GM12865 (cell line): ENCODE data around the gene TENM4.

Experiments used
- DNase-seq: peaks from one replicate; pipeline ENCODE4 v3.0.0; 2010; ENCODE audit warnings: low read depth
- H3K4me3 ChIP-seq: 2 replicates; pipeline ENCODE4 v1.5.1; 2011; ENCODE audit warnings: mild to moderate bottlenecking, low read depth, low read length, control low read depth
- TF ChIP-seq, protein P1 (sequence below): IDR thresholded peaks from 2 replicates; pipeline ENCODE4 v1.5.1; 2011; ENCODE audit warnings: low read length, control low read depth, low read depth, inconsistent platforms; ENCODE audit not compliant: insufficient read depth; ENCODE audit errors: missing control alignments

Gene TENM4

DNA sequence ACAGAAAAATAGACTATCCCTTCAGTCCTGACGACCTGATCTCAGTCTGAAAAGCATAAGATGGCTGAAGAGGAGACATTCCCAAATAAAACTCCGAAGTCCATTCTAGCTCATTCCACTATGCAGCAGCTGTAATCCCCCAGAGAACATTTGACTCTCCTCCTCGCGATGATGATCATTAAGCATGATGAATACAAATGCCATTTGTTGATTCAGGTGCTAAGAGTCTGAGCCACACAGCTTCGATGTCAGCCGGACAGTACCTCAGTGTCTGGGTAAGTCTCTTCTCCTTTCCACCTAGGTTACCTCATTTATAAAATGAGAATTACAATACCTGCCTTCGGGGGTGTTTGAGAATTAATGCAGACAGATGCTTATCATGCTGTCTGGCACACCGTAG is 94.8 kb downstream of the TENM4 start:
- TF ChIP-seq, protein P1, sequence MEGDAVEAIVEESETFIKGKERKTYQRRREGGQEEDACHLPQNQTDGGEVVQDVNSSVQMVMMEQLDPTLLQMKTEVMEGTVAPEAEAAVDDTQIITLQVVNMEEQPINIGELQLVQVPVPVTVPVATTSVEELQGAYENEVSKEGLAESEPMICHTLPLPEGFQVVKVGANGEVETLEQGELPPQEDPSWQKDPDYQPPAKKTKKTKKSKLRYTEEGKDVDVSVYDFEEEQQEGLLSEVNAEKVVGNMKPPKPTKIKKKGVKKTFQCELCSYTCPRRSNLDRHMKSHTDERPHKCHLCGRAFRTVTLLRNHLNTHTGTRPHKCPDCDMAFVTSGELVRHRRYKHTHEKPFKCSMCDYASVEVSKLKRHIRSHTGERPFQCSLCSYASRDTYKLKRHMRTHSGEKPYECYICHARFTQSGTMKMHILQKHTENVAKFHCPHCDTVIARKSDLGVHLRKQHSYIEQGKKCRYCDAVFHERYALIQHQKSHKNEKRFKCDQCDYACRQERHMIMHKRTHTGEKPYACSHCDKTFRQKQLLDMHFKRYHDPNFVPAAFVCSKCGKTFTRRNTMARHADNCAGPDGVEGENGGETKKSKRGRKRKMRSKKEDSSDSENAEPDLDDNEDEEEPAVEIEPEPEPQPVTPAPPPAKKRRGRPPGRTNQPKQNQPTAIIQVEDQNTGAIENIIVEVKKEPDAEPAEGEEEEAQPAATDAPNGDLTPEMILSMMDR = no peak
- no peak overlapping the region for H3K4me3 ChIP-seq
- no peak for DNase-seq

DNA sequence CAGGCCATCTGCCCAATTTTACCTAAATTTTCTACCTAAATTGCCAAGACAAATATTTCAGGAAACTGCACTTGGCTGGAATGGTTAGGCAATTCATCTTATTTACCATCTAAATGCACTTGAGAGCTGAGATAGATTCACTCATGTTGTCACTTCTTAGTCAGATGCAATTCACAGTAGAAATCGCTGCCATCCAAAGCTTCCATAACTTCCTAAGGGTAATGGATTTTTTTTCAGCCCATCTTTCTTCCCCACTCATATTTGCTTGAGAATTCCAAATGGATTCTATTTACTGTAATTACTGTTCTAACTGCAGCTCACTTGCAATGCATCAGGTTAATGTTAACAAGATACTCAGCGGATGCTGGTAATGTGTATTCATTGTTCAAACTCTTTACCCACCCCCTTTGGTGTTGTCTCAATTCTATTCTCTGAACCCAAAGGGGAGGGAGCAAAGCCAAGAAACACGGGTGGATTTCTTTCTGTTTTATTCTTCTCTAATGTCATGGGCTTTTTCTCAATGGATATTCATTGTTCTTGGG is 96.0 kb downstream of the TENM4 start:
- no peak overlapping the region for H3K4me3 ChIP-seq
- TF ChIP-seq, protein P1 = no peak
- DNase-seq = no peak

DNA sequence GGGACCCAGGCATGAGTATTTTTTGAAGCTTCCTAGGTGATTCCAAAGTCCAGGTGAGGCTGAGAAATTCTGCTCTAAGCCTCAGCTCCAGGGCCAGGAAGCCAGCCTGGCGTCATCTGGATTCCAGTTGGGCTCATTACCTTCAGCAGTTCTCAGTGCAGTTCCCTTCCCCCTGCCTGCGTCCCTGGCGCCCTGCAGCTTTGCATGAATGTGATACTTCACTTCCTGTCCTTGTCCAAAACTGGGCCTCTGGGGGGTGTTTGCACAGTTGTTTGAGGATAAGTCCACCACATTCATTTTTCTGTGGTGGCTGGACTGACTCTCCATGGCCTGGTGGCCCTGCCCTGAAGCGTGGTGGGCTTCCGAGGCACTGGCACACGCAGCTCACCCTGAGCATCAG is 98.1 kb downstream of the TENM4 start:
- no peak for DNase-seq
- TF ChIP-seq, protein P1 = no peak
- no peak overlapping the region for H3K4me3 ChIP-seq

DNA sequence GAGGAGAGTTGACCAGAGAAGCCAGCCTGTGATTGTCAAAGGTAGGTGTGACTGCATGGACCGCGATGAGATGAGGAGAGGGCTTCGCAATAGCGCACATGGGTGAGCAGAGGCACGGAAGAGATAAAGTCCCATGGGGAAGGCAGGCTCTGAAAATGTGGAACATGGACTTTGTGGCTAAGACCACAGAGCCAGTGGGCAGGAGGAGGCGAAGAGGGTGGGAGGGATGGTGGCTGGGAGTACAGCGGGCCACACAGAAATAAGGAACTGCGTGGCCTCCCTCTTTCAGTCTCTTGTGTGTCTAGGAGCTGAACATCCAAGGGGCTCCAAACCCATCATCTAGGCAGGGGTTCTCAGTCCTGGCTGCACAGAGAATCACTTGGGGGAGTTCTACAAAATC is 98.6 kb downstream of the TENM4 start:
- TF ChIP-seq, protein P1 = no peak
- no peak for DNase-seq
- H3K4me3 ChIP-seq = no peak overlapping the region

DNA sequence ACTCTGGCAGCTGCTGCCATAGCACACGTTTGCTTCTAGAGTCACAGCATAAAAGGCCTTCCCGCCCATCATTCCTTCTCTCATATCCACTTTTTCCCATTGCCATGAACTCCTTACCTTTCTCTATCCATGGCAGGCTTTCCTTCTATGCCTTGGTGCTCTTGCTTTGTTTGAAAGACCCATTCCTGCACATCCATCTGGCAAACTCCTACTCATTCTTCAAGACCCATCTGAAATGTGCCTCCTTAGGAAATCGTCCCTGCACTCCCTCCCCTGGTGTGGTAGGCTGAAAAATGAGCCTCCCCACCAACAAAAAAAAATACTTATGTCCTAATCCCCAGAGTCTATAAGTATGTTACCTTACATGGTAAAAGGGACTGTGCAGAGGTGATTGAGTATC is 100.3 kb downstream of the TENM4 start:
- no peak for DNase-seq
- TF ChIP-seq, protein P1 = no peak
- H3K4me3 ChIP-seq = no peak overlapping the region

DNA sequence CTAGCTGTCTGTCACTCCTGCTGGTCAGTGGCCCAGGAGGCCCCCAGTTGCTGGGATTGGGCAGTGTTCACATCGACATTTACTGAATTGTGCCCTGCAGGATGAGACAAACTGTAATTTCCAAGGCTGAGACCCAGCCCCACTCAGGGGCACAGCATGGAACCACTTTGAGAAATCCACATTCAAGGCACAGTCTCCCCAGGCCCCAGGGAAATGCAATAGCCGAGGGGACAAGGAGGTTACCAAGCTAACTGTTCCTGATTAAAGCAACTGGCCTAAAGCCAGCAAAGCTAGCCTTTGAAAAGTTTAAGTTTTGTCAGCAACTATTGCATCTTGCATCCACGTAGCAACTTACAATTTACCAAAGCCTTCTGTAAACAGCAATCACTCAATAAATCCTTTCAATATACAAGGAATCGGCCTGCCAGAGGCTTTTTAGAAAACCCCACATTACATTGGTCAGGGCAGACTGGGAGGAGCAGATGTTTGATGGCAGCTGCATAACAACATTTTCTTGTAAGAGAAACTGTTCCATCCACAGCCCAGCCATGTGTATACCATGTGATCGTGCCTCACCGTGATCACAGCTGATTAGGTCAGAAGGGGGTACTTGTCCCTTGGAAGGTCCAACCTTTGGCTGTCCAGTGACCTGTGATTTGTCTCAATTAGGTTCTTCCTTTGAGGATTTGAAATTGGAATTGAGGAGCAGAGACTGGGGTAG is 103.9 kb downstream of the TENM4 start:
- H3K4me3 ChIP-seq = no peak overlapping the region
- no peak for DNase-seq
- TF ChIP-seq, protein P1 = no peak

DNA sequence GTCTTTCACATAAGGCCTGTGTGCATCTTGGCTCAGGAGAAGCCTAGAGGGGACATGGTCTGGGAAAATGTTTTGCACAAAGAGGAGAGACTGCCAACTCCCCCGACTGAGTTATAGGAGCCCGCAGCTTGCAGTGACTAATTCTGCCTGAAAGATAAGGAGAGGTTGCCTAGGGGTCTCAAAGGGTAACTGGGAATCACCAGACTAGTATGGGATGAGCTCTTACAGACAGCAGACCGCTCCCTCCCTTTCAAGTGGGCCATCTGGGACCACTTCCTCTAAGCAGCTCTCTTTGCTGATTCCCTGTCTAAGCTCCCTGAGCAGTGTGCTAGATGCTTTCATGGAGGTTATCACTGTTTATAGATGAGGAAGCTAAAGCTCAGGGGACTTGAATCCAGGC is 105.1 kb downstream of the TENM4 start:
- no peak for DNase-seq
- TF ChIP-seq, protein P1 = no peak
- H3K4me3 ChIP-seq = no peak overlapping the region
